ENCODE results near the gene MAP1LC3B2.
A peak's percentile ranks its signal among the peaks of the same experiment; 100 is the strongest.

MAP1LC3B2 gene

DNA sequence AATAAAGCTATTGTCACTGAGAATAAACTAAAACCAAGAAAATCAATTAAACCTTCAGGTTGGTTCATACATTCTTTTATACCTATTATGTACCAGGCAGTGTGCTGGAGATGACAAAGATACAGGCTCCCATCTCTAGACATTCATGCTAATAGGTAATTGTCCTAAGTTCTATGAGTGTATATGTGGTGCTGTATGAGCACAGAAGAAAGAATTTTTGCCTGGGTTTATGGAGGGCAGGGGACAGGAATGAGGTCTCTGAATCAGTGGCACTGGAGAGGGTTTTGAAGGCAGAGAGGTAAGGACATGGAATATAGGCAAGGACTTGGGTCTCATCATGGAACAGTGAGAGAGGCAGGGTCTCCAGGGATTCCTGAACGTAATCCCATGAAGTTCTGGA, 38.7 kb downstream of the MAP1LC3B2 start:
- no peak for DNase-seq

GRCh38 chr12:116598311-116599284, 39.4 kb downstream of the MAP1LC3B2 start:
- no peak for DNase-seq

DNA sequence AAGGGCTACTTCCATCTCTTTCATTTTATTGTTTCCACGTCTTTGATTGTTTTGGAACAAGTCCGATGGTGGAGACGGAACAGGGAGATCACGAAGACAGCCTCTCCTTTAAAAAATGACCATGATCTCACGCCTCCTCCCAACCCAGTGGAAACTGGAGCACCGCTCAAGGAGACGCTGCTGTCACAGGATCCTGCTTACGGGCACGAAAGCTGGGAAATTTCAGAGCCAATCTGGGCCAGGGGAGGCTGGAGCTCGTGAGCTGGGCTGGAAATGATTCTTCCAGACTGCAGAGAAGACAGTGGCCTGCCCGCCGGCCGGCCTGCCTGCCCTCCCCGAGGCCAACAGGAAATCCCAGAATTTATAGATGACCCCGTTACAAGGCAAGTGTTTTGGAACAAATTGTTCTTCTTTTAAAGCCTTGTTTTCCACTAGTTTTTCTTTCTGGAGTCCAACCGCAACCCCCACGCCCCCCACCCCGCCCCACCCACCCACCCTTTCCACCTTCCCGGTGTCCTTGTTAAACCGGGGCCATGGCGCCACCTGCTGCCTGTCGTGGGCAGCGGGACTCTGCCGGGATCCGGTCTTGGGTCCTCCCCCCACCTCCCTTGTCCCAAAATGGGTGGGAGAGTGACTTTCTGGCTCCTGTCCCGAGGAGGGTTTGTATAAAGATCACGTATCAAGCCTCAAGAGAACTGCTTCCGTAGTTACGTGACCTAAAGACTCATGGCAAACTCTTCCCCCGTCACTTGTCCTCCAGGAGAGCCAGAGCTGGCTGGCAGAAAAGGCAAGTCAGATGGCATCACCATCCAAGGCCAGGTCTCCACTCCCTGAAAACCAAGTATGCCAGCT, 40.3 kb downstream of the MAP1LC3B2 start:
- DNase-seq, result peak; percentile 88

GRCh38 chr12:116600959-116601918, 42.1 kb downstream of the MAP1LC3B2 start:
- DNase-seq, result no peak

DNA sequence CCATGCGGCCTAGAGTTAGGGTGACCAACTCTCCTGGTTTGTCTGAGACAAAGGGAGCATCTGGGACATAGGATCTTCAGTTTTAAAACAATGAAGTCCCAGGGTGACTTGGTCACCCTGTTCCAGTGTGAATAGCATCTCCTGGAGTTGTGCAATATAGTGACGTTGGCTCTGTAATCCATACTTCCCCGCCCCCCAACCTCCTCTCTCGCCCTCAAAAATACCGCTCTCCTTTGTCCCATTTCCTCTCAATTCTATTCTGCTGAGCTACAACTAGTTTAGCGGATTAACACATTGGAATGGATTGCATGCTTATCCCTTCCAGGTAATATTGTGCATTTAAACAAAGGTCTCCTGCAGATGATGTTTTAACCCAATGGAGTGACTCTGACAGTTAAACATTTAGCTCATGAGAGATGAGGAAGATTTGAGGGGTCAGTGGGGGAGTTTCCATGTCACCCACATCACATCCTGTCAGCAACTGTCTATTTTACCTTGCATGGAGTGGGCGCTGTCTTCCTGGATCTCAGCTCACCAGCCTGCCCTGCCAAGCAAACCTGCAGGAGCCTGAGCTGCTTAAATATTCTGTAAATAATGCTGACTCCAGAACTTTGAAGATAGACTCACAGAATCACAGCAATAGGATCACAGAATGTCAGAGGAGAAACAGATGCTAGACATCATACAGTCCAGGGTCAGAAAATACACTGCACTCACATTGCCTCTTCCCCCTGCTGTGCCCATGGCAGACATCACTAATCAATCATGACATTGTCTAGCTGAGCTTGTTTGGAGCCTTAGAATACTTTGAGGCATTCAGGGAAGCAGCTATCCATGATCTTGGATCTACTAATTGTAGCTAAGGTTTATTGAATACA, 43.0 kb downstream of the MAP1LC3B2 start:
- peak; percentile 61 for DNase-seq

- DNase-seq, result no peak
Observed at GRCh38 chr12:116603546-116604177, 44.5 kb downstream of the MAP1LC3B2 start.

- DNase-seq, result no peak
Observed at GRCh38 chr12:116604178-116604895, 45.2 kb downstream of the MAP1LC3B2 start.

DNA sequence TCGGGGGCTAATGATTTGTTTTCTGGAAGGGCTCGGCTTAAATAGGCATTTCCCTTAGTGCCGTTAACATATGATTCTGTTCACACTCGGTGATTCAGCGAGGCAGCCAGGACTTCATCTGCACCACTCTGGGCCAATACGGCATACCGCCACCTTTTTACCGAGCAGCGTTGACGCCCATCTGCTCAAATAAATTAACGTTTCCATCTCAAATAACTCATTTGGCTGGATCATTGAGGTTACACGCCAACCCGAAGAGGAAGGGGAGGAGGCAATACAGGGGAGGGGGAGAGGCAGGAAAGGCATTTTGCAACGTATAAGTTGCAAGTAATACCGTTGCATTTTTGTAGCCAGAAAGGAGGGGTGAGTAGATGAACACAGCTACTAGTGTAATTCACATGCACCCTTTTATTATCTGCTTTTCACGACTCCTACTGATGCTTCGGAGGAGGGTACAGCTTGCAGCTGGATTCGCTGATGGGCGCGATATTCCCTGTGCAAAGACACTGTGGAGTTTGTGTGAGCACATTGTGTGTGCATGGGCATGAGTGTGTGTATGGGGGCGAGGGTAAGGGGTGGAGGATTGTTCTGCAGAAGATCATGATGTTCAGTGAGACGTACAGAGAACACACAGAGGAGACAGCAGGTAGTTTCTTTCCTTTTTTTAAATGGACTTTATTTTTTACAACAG, 45.9 kb downstream of the MAP1LC3B2 start:
- DNase-seq, result no peak

DNA sequence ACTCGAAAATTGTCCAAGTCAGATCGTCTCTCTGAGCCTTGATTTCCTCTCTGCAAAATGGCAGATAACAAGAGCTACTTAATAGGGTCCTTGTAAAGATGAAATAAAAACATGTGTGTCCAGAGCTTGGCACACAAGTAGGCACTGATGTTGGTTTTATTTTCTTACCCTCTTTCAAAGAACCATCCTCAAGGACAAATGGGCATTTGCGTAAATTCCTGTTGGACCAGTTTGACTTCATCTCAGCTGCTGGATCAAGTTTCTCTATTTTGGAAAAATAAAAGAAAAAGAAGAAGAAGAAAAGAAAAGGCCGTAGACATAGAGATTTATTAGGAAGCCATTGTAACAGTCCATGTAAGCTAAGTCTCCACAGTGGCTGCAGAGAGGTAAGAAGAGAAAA, 47.2 kb downstream of the MAP1LC3B2 start:
- DNase-seq, result no peak

DNA sequence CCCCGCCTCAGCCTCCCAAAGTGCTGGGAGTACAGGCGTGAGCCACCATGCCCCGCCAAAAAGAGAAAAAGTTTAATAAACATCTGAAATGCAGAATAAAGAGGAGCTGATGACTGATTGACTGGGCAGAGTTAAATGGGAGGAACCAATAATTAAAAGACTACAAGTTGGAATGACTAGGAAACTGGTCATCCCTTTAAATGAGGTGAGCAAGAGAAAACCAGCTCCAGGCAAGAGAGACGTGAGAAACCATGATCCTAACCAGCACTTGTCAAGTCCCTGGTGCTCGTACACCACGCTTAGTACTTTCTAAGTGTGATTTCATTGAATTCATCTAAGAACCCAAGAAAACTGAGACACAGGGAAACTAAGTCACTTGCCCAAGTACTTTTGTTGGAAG, 47.9 kb downstream of the MAP1LC3B2 start:
- no peak for DNase-seq

DNA sequence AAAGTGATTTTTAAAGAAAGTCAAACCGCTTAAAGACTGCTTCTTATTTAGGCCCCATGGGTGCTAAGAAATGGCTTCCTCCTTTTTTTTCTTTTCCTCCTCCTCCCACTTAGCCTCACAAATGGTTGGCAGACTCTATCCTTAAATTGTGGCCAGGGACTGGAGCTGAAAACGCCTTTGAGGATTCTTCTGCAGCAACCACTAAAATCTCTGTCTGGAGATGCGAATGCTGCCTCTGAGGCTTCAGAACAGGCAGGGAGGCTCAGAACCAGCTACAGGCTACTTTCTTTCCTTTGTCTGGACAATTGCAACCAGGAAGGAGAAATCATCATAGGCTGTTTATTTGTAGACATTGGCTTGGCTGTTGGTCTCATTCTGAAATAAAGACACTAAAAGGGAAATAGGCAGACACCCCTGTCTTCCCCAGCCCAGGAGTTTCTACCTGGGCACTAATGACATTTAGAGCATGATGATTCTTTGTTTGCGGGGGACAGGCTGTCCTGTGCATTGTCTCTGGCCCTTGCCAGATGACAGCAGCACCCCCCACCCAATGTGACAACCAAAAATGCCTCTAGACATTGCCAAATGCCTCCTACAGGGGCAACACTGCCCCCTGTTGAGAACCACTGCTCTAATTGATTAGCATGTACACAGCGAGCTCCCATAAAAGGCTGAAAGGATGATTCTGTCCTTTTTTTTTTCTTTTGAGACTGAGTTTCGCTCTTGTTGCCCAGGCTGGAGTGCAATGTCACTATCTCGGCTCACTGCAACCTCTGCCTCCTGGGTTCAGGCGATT, 50.3 kb downstream of the MAP1LC3B2 start:
- DNase-seq, result no peak

DNA sequence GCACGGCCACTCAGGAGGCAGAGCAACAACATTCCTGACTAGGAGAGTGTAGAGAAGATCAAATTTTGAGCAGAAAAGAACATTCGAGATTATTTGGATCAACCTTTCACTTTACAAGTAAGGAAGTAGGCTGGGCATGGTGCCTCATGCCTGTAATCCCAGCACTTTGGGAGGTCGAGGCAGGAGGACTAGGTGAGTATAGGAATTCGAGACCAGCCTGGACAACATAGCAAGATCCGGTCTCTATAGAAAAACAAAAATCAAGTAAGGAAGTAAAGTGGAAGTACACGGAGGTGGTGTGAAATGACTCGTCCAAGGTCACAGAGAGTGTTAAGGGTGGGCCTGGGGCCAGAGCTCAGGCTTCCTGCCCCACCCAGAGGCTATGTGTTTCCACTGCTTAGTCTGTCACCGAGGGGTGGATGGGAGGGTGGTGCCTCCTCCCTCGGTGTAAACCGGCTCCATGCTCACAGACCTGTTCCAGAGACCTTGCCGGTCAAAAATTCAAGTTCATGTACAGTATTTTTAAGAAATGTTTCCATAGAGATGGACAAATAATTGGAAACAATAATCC, 51.9 kb downstream of the MAP1LC3B2 start:
- DNase-seq, result no peak

- DNase-seq, result no peak
Observed at GRCh38 chr12:116612436-116612835, 53.3 kb downstream of the MAP1LC3B2 start.

- no peak for DNase-seq
Observed at GRCh38 chr12:116613256-116613655, 54.1 kb downstream of the MAP1LC3B2 start.

DNA sequence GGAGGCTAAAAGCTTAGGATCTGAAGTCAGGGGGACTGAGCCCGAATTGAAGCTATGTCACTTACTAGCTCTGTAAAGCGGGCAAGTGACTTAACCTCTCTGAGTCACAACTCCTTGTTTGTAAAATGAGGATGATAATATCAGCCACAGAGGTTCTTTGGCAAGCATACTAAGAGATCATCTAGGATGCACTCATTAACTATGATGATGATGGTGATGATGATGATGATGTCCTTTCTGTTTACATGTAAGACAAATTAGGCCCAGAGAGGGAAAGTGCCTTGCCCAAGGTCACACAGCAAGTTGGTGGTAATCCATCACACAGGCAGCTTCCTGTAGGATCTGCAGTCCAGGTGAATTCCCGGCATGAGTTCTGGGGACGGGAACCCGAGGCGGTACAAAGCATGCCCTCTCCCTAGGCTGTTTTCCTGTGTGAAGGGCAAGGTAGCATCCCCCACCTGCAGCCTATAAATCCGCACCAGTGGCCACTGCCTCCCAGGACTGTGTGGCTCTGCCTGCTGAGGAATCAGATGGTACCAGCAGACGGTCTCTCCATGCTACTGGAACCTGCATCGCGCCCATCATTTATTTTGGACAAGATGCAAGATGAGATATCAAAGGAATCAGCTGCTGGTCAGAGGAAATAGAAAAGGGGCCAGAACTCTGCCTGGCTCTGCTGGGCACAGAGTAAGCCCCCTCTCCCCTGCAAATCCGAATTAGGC, 55.2 kb downstream of the MAP1LC3B2 start:
- DNase-seq, result no peak

GRCh38 chr12:116615141-116615861, 56.1 kb downstream of the MAP1LC3B2 start:
- peak; percentile 65 for DNase-seq

All from eye (tissue), 1 donor.